WTC11 (cell line): ENCODE measurements around the gene TMA7.

Experiments used
- CTCF ChIP-seq: fragments of 200-600 bp; IDR thresholded peaks from 2 replicates; pipeline ENCODE4 v1.8.0; 2022; ENCODE audit warnings: antibody characterized with exemption
- GTF2I ChIP-seq: fragments of 250-450 bp; sonication (Bioruptor Pico); conservative IDR thresholded peaks from 2 replicates; pipeline ENCODE4 v1.4.0; 2021; ENCODE audit warnings: mild to moderate bottlenecking
- KAT7 ChIP-seq: sonication (generic); formaldehyde crosslinking; IDR thresholded peaks from 2 replicates; pipeline ENCODE4 v1.8.1; 2023; ENCODE audit warnings: missing genetic modification reagents, mild to moderate bottlenecking, borderline replicate concordance
- ZNF416 ChIP-seq: fragments of 250-450 bp; sonication (Bioruptor Pico); IDR thresholded peaks from 2 replicates; pipeline ENCODE4 v1.9.0; 2021; ENCODE audit warnings: mild to moderate bottlenecking, inconsistent platforms

- TF ChIP-seq ZNF416 (no peak), GTF2I (CRISPR knock-in tag) (no peak), CTCF (no peak), KAT7 (CRISPR knock-in tag) (no peak)
Measured at GRCh38 chr3:48467473-48468267, 27.6 kb downstream of the TMA7 start.
